Right lobe of liver (tissue), 4 donors: ENCODE results near the gene CALHM3.

ENCODE experiments used
- CTCF ChIP-seq, 4 donors: fragments of 200-600 bp in 3 of 4; fragments of 450-650 bp in 1 of 4; IDR thresholded peaks; one replicate each; pipeline versions ENCODE4 v1.5.1 to v1.8.0; 2016 to 2022; ENCODE audit warnings: antibody characterized with exemption in 4 of 4, mild to moderate bottlenecking in 2 of 4
- POLR2A ChIP-seq: fragments of 450-650 bp; IDR thresholded peaks from one replicate; pipeline ENCODE4 v1.6.1; 2017; ENCODE audit warnings: antibody characterized with exemption, mild to moderate bottlenecking
- donor health status: DM: no; HTN: no; CAD: no.
- donor health status: DM: no; HTN: no; CAD: no.
- donor health status: DM: no; HTN: yes; CAD: no.

DNA sequence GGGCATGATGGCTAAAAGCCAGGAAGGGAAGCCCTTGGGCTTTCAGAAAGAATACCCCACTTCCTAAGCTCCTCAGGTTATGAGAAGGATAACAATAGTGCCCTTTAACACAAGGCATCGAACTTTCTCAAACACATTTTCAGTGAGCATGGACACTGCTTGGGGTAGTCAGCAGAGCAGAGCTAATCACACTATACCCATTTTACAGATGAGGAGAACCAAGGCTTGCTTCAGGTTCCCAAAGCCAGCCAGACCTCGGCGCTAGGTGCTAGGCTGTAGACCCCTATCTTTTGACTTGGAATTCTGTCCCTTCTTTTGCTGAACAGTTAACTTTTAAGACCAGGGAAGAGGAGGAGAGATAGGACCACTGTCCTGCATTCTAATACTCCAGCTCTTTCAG is 16.3 kb upstream of the CALHM3 start:
- TF ChIP-seq POLR2A (no peak), CTCF (IDR thresholded peaks at IDR 0.05) (no peak)
